Measurements from ENCODE around the gene CCNL2. TPM values are rescaled to one million over a fixed set of nuclear protein-coding genes. Genes with fewer than 3 reads are reported as not detected.
"Not testable (repeated sequence)": the region's sequence is repeated elsewhere in the genome, so short reads cannot be mapped to it uniquely, and the experiment has no call there.

Gene CCNL2
- total and polyA plus RNA-seq, 2 experiments from 2014 or later, result 150 to 199 TPM

DNA sequence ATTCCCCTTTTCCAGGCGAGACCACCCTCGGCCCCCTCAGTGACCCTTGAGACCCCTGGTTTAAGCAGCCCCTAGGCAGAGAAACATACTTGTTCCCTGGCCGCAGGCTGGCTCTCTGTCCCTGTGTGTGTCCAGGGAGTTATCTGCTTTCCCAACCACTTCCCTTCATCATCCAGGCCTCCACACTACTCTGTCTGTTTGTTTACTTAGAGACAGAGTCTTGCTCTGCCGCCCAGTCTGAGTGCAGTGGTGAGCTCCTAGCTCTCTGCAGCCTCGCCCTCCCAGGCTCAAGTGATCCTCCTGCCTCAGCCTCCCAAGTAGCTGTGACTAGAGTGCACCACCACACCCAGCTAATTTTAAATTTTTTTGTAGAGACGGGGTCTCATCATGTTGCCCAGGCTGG is 30.5 kb upstream of the CCNL2 start:
- H3K9me2 ChIP-seq (ENCODE audit: insufficient read depth), result no peaks in the 10 kb centered on the region
- H4K20me1 ChIP-seq (ENCODE audit: insufficient read depth), result no peaks in the 10 kb centered on the region
- no peaks in the 10 kb centered on the region for H3K9me3 ChIP-seq (ENCODE audit: low read depth)
- no peaks in the 10 kb centered on the region for H3K27me3 ChIP-seq (replicated peaks; ENCODE audit: insufficient read depth)
- no peak overlapping the region for H3K4me3 ChIP-seq
- H2AFZ ChIP-seq, result no peak overlapping the region
- no peaks in the 10 kb centered on the region for H3K79me2 ChIP-seq (ENCODE audit: insufficient read depth)
- H3K4me1 ChIP-seq (ENCODE audit: insufficient read depth), result no peaks in the 10 kb centered on the region
- DNase-seq, result no peak
- no peak overlapping the region for H3K9ac ChIP-seq
- no peak overlapping the region for H3K27ac ChIP-seq
- 74% methylated on average over 6 of the region's 6 CpGs for WGBS, 2 experiments (ENCODE audit: low coverage in 1 of 2, low lambda C conversion rate in 2 of 2, missing lambda C conversion rate in 2 of 2)
- no peaks in the 10 kb centered on the region for H3K36me3 ChIP-seq (ENCODE audit: low read depth)
- 0 out of 2 replicates have a peak, but pooled peaks cover 7% of the 10 kb centered on the region for H3F3A ChIP-seq (ENCODE audit: insufficient read depth)
- TF ChIP-seq EZH2 (IDR thresholded peaks at IDR 0.05; ENCODE audit: insufficient read depth, poor library complexity, severe bottlenecking) (no peak), EZH2phosphoT487 (IDR thresholded peaks at IDR 0.05; ENCODE audit: insufficient read depth, low read depth) (no peak)
- in situ Hi-C loops (cut with MboI), result no loop called here
- H3K4me2 ChIP-seq (ENCODE audit: unreplicated experiment), result no peak overlapping the region

DNA sequence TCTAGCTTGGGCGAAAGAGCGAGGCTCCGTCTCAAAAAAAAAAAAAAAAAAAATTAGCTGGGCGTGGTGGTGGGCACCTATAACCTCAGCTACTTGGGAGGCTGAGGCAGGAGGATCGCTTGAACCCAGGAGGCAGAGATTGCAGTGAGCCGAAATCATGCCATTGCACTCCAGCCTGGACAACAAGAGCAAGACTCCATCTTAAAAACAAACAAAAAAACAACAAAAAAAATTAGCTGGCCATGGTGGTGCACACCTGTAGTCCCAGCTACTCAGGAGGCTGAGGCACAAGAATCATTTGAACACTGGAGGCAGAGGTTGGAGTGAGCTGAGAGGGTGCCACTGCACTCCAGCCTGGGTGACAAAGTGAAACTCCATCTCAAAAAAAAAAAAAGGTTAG is 29.8 kb upstream of the CCNL2 start:
- H3K36me3 ChIP-seq (ENCODE audit: low read depth); H3K79me2 ChIP-seq (ENCODE audit: insufficient read depth); H2AFZ ChIP-seq; DNase-seq; H3K9me2 ChIP-seq (ENCODE audit: insufficient read depth); H3K27ac ChIP-seq; H3K9me3 ChIP-seq (ENCODE audit: low read depth); H3K4me3 ChIP-seq; H3K4me1 ChIP-seq (ENCODE audit: insufficient read depth); H3K9ac ChIP-seq; H3K4me2 ChIP-seq (ENCODE audit: unreplicated experiment); H4K20me1 ChIP-seq (ENCODE audit: insufficient read depth); H3K27me3 ChIP-seq (replicated peaks; ENCODE audit: insufficient read depth); in situ Hi-C loops (cut with MboI); H3F3A ChIP-seq (ENCODE audit: insufficient read depth): not testable (repeated sequence)
- 66 to 89% methylated on average over 3 to 6 of the region's 6 CpGs for WGBS, 2 experiments (ENCODE audit: low coverage in 1 of 2, low lambda C conversion rate in 2 of 2, missing lambda C conversion rate in 2 of 2)

GRCh38 chr1:1428174-1428573 is 29.0 kb upstream of the CCNL2 start:
- WGBS, 2 experiments (ENCODE audit: low coverage in 1 of 2, low lambda C conversion rate in 2 of 2, missing lambda C conversion rate in 2 of 2), result 81 to 90% methylated on average over 11 to 19 of the region's 19 CpGs

GRCh38 chr1:1427820-1428148 is 28.6 kb upstream of the CCNL2 start:
- H2AFZ ChIP-seq, result 0 out of 2 replicates have a peak overlapping the region, but pooled peaks have one; percentile 48

More at GRCh38 chr1:1428174-1428573, 29.0 kb upstream of the CCNL2 start:
- Histone ChIP-seq H2AFZ (no peak overlapping the region), H3K36me3 (ENCODE audit: low read depth) (no peaks in the 10 kb centered on the region), H3K9me2 (ENCODE audit: insufficient read depth) (no peaks in the 10 kb centered on the region), H4K20me1 (ENCODE audit: insufficient read depth) (no peaks in the 10 kb centered on the region), H3F3A (ENCODE audit: insufficient read depth) (0 out of 2 replicates have a peak, but pooled peaks cover 7% of the 10 kb centered on the region), H3K27me3 (replicated peaks; ENCODE audit: insufficient read depth) (no peaks in the 10 kb centered on the region), H3K27ac (no peak overlapping the region), H3K4me1 (ENCODE audit: insufficient read depth) (no peaks in the 10 kb centered on the region), H3K4me2 (ENCODE audit: unreplicated experiment) (no peak overlapping the region), H3K9me3 (ENCODE audit: low read depth) (no peaks in the 10 kb centered on the region), H3K4me3 (no peak overlapping the region), H3K9ac (no peak overlapping the region), H3K79me2 (ENCODE audit: insufficient read depth) (no peaks in the 10 kb centered on the region)
- DNase-seq, result no peak
- TF ChIP-seq EZH2 (IDR thresholded peaks at IDR 0.05; ENCODE audit: insufficient read depth, poor library complexity, severe bottlenecking) (no peak), EZH2phosphoT487 (IDR thresholded peaks at IDR 0.05; ENCODE audit: insufficient read depth, low read depth) (no peak)
- in situ Hi-C loops (cut with MboI), result no loop called here

More at GRCh38 chr1:1427820-1428148, 28.6 kb upstream of the CCNL2 start:
- no peaks in the 10 kb centered on the region for H3K9me3 ChIP-seq (ENCODE audit: low read depth)
- H3K27me3 ChIP-seq (replicated peaks; ENCODE audit: insufficient read depth), result no peaks in the 10 kb centered on the region
- H3K27ac ChIP-seq, result no peak overlapping the region
- H4K20me1 ChIP-seq (ENCODE audit: insufficient read depth), result no peaks in the 10 kb centered on the region
- no peaks in the 10 kb centered on the region for H3K79me2 ChIP-seq (ENCODE audit: insufficient read depth)
- no peaks in the 10 kb centered on the region for H3K4me1 ChIP-seq (ENCODE audit: insufficient read depth)
- TF ChIP-seq EZH2 (IDR thresholded peaks at IDR 0.05; ENCODE audit: insufficient read depth, poor library complexity, severe bottlenecking) (no peak), EZH2phosphoT487 (IDR thresholded peaks at IDR 0.05; ENCODE audit: insufficient read depth, low read depth) (no peak)
- H3K4me2 ChIP-seq (ENCODE audit: unreplicated experiment), result peak overlapping the region; percentile 7
- H3K4me3 ChIP-seq, result no peak overlapping the region
- H3K9me2 ChIP-seq (ENCODE audit: insufficient read depth), result no peaks in the 10 kb centered on the region
- H3K9ac ChIP-seq, result no peak overlapping the region
- 0 out of 2 replicates have a peak, but pooled peaks cover 7% of the 10 kb centered on the region for H3F3A ChIP-seq (ENCODE audit: insufficient read depth)
- no peaks in the 10 kb centered on the region for H3K36me3 ChIP-seq (ENCODE audit: low read depth)
- DNase-seq, result no peak
- 2% methylated on average over 22 of the region's 22 CpGs; no CpG with 5 or more reads in 1 of the 2 experiments for WGBS, 2 experiments (ENCODE audit: low coverage in 1 of 2, low lambda C conversion rate in 2 of 2, missing lambda C conversion rate in 2 of 2)
- in situ Hi-C loops (cut with MboI), result no loop called here
